HG03045 (cell line): Measurements from ENCODE around the gene MMRN1.

ENCODE experiments used
- ATAC-seq: cut with Tn5 transposase; IDR thresholded peaks from one replicate; pipeline ENCODE4 v1.9.1; 2021; ENCODE audit warnings: mild to moderate bottlenecking, moderate library complexity; ENCODE audit not compliant: unreplicated experiment

MMRN1 gene

GRCh38 chr4:89997171-89997704, 102.6 kb downstream of the MMRN1 start:
- no peak for ATAC-seq

- ATAC-seq = no peak
Measured at GRCh38 chr4:89998469-89999011, 103.9 kb downstream of the MMRN1 start.

DNA sequence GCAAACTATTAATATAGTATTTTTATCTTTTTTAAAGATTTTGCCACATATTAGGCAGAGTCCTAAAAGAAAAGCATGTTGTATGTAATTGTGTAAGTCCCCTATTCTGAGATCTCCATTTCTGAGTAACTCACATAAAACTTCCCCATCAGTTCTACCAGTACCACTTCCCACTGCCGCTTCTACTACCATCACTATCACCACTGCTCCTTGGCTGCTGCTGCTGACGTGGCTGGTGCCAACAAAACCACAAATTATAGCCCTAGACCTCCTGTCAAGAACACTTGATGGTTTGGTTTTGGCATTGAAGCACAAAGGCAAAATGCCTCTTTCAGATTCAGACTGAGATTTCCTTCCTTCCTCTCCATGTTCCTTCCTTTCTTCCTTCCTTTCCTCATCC, 106.4 kb downstream of the MMRN1 start:
- no peak for ATAC-seq

- ATAC-seq = no peak
Measured at GRCh38 chr4:90002441-90003062, 107.9 kb downstream of the MMRN1 start.
